Hepatic stellate cell (primary cell): ENCODE results near the gene GBP7.
"Not testable (repeated sequence)": the region's sequence is repeated elsewhere in the genome, so short reads cannot be mapped to it uniquely, and the experiment has no call there.

Source experiments
- DNase-seq: peaks from one replicate; pipeline ENCODE4 v3.0.0; 2011; ENCODE audit warnings: low spot score

Gene GBP7

DNA sequence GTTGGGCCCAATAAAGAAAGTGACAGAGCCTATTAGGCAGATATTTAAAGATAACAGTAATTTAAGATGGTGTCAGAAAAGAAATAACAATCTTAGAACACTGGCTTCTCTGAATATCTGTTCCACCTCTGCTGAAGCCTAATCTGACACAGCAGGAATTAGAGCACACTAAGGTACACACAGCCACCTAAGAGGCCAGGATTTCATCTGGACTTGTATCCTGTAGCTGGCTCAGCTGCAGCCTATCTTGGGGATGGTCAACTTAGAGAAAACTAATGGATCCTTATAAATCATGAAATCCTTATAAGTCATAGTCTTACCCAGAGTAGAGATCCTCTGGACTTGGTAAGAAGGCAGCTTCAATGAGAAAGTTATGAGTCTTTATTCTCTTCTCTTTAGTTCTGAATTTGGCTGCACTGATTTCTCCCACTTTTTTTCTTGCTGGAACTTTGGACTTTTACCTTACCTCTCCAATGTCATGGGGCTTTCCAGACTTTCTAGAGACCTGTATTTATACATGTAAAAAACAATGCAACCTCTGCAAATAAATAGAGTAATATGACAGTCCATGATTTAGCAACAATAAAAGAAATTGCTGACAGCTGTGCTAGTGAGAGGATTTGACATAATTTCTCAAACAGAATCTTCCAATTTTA is at the start of gene GBP7:
Gene GBP7, minus strand, starts transcription at position 403 of the 656 bp plus-strand sequence. CDS start 4,068 bp downstream, outside the sequence.
- DNase-seq, result no peak

DNA sequence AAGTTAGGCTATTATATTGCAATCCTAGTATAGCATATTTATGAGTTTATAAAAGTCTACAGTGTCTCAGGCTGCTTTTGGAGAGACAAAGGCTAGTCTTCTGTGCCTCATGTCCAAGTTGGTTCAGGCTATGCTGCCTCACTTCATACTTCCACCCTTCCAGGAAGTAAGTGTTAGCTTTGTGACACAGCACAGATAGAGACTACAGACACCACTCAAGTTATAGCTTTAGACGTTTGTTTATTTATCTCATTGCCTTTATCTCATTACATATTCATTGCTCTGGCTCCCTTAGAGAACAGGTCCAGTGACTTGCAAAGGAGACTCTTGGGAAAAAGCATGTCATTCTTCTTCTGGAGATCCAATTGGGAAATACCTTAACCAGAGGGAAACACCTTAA is 45.5 kb upstream of the GBP7 start:
- DNase-seq, result no peak

- DNase-seq, result not testable (repeated sequence)
Observed at GRCh38 chr1:89219851-89220250, 44.0 kb upstream of the GBP7 start.

DNA sequence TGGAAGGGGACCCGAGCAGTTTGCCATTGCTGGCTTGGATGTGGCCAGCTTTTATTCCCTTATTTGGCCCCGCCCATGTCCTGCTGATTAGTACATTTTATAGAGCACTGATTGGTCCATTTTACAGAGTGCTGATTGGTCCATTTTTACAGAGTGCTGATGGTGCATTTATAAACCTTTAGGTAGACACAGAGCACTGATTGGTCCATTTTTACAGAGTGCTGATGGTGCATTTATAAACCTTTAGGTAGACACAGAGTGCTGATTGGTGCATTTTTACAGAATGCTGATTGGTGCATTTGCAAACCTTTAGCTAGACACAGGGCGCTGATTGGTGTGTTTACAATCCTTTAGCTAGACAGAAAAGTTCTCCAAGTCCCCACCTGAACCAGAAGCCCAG is 43.1 kb upstream of the GBP7 start:
- not testable (repeated sequence) for DNase-seq

- DNase-seq, result no peak
Observed at GRCh38 chr1:89213347-89213746, 37.5 kb upstream of the GBP7 start.

DNA sequence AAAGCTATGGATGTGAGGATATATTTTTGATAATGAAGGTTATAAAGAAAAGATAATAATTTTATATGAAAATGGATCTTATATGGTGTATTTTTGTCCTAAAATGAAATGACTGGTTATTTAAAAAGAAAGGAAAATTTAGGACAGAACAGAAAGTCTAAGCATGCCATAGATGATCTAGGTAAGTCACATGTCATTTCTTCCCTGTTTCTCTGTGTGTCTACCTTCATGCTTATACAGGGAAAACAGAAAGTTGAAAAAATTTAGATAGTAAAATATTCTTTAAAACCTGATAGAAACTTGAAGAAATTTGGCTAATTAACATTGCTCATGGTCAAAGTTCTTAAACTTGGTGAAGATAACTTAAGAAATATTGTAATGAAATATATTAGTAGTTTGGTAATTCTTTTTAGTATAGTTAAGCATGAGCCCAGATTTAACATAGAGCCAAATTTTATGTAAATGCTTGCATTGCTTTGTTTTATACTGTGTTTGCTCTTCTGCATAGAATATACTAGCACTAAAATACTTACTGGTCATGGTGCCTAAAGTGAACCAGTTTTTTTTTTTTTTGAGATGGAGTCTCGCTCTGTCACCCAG is 35.3 kb upstream of the GBP7 start:
- no peak for DNase-seq

DNA sequence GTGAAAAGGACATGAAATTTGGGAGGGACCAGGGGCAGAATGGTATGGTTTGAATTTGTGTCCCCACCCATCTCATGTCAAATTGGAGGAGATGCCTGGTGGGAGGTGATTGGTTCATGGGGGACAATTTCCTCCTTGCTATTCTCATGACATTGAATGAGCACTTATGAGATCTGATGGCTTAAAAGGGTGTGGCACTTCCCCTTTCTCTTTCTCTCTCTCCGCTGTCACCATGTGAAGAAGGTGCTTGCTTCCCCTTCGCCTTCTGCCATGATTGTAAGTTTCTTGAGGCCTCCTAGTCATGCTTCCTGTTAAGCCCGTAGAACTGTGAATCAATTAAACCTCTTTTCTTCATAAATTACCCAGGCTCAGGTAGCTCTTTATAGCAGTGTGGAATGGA is 30.6 kb upstream of the GBP7 start:
- DNase-seq, result no peak

DNA sequence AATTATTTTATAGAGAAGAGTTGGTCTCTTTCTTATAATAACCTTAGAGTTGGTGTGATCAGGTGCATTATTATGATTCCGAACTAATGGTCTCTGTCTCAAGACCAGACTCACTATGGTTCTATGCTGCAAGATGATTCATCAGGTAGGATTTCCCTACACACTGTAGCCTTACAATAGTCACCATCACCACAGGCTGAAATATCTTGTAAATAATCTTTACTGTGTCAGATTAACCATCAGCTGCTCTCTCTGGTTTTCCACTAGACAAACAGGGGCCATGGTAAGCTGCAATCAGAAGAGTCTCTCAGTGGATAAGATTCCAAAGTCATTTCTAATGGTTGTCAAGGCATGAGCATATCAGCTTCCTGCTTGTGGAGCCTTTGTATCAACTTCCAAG is 27.4 kb upstream of the GBP7 start:
- no peak for DNase-seq

DNA sequence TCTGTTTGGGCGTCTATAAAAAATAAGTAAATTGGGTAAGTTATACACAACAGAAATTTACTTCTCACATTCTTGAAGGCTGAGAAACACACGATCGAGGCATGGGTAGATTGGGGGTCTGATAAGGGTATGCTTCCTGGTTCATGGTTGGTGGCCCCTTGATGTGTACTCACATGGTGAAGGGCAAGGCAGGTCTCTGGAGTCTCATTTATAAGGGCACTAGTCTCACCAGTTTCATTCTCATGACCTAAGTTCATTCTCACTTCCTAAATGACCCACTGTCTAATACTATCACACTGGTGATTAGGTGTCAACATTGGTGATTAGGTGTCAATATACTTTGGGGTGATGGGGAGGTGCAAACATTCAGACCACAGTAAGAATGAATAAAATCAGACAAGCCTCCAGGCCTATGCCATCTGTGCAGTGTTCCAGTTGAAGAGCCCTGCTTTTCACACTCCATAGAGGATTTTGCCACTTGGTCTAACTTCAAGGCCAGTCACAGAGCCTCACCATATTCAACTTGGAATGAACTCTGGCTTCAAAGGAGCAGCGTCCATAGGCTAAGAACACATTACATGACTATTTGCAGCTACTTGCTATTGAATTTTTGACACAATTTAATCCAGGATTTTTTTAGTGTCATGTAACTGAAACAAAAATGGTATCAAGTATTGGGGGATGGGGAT is 25.4 kb upstream of the GBP7 start:
- DNase-seq, result no peak

DNA sequence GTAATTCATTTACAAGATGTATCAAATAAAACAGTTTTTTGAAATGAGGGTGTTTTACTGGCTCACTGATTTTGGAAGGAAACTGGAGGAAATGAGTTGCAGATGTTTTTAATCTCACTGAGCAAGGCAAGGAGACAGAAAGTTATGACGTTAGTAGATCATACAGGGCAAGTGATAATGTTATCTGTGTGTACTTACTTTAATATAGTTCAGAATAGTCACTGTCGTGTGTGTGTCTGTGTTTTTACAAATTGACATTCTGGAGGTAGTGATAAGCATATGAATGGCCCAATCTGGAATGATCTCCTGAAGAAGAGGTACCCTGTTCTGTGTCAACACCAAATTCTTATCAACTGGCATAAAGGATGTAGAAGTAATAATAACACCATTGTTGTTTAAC is 24.9 kb upstream of the GBP7 start:
- no peak for DNase-seq

- no peak for DNase-seq
Observed at GRCh38 chr1:89199525-89200031, 23.8 kb upstream of the GBP7 start.

- DNase-seq, result peak; percentile 31
Observed at GRCh38 chr1:89198491-89199072, 22.8 kb upstream of the GBP7 start, which contains the start of gene GBP4. Gene GBP4, minus strand, starts transcription at chr1:89198942. Its CDS starts 108 bp downstream, at chr1:89198834.

DNA sequence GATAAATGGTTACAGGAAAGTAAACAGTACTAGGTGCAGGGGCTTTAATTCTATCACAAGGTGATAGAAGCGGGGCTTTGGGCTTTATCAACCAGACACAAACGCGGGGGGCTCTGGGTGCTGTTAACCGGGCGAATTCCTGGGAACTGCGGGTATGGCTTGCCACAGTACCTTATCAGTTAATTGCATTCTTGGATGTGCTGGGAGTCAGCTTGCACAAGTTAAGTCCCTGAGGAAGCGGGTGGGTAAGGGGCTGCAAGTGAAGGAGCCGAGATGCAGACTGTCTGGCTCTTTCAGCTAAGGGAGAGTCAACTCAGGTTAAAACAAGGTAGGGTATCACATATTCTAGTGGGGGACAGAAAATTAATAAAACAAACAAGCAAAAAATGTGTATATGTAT is 22.3 kb upstream of the GBP7 start:
- no peak for DNase-seq

- no peak for DNase-seq
Observed at GRCh38 chr1:89195476-89195875, 19.7 kb upstream of the GBP7 start.

DNA sequence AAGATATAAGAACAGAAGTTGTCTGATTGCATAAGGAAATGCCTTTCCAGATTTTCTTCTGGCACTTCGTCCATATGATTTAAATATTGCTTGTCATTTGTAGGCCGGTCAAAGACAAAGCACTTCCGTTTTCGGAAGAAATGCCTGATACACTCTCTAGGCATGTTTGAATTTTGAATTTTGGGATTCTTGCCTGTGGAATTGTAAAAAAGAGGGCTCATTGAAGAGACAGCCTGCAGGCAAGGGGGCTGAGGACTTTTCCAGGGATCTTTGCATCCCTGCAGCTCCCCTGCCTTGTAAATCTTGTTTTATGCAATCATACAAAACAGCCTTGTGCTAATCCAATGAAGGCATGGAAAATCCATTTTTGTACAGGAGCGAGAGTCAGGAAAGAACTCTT is 15.5 kb upstream of the GBP7 start:
- no peak for DNase-seq

- DNase-seq, result no peak
Observed at GRCh38 chr1:89190017-89190416, 14.2 kb upstream of the GBP7 start.

- no peak for DNase-seq
Observed at GRCh38 chr1:89179343-89179742, 3.5 kb upstream of the GBP7 start.

DNA sequence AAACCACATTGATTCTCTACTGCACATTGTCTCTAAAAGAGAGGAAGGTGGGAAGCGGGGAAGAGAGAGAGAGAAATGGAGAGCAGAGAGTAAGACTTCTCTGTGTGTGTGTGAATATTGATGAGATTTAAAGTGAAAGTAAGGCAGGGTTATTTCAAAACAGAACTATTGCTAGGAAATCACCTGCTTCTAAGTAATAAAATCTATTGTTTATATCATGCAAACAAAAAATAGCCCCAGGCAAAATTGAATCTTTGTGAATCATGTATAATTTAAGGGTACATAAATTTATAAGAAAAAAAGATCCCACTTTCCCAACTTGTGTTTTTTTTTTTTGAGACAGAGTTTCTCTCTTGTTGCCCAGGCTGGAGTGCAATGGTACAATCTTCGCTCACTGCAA is 1.2 kb upstream of the GBP7 start:
- no peak for DNase-seq

DNA sequence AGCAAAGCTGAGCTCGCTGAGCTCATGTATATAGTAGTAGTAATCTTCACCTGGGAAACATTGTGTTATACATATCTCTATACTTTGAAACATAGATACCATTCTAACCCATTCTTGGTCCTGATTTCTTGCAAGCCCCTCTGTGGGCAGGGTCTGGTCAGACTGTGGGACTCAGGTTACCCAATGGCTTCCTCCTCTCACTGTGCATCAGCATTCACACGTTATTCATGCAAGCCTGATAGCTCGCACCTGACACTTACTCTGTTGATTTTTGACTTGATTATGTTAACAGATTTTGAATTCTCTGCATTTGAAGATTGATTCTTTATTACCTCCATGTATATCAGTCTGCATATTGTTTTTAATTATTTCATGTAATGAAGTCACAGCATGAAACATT is 1.3 kb downstream of the GBP7 start:
- no peak for DNase-seq

DNA sequence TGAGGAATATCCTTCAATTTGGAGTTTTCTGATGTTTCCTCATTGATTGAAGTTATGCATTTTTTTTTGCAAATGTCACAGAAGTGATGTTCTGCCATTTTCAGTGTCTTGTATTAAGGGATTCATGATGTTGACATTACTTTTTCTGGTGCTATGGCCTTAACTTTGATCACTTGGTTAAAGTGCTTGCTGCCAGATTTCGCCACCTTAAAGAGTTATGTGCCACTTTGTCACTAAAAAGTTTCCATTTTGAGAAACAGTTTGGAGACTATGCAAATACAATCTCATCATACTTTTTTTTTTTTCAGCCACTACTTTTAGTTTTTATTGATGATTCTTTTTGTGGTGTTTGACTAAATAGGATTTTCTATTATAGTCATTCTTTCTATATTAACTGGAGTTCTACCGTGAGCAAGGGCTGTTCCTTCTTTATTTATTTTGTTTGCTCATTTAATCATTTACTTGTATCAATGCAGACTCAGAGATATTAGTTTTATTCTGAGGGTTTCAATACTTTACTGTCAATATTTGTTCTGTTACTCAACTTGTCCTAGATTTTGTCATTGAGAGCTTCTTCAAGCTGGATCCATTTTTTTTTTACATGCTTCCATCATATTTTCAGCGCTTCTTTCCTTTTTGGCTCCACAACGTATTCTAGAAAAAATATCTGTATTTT is 3.2 kb downstream of the GBP7 start:
- DNase-seq, result no peak

DNA sequence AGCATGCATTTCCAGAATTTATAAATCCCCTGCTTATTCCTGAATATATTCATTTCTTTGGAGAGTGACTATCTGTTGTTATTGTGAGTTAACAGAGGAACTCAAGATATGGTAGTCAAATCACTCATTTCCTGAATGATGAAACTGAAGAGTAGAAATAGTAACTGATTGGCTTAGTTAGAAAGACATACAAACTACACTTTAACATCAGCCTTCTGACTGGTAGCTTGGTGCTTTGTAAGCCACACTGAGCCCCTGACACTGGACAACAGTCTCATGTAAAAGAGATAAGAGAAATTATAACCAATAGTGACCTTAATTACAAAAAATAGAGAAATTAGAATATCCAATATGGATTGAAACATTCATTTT is 4.8 kb downstream of the GBP7 start:
- DNase-seq, result no peak
